Measurements from ENCODE around the gene CREG2. TPM values are rescaled to one million over a fixed set of nuclear protein-coding genes. Genes with fewer than 3 reads are reported as not detected.

The CREG2 gene
- total RNA-seq, 1 experiment from 2014 or later, result 0.21 TPM

DNA sequence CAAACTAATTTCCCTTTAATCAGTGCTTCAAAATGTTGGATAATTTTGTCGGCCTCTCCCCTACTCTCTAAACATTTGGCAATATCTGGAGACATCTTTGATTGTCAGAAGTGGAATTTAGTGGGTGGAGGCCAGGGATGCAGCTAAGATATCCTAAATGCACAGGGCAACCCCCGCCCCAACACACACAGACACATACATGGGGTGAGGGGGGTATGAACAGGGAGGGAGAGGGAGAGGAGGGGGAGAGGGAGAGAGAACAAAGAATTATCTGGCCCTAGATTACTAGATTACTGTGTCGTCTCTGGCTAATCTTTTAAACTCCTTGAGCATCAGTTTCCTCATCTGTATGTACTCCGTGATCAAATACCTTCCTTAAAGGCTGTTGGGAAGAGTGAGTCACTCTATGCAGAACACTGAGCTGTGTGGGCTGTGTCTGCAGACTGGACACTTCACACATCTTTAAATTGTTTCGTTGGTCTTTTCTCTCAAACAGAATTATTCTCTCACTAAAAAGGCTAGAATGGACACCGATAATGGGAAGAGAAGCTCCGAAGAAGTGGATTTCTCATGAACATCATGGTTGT is 81.7 kb downstream of the CREG2 start:
- Histone ChIP-seq H3K27ac (ENCODE audit: low read length) (no peak overlapping the region), H3K36me3 (ENCODE audit: control insufficient read depth, insufficient read depth, low read length) (no peaks in the 10 kb centered on the region; the same call in 1 of the 2 replicates), H3K9me3 (ENCODE audit: control insufficient read depth, insufficient read depth, low read depth, low read length) (no peaks in the 10 kb centered on the region), H3K27me3 (ENCODE audit: control insufficient read depth, insufficient read depth, low read length) (no peaks in the 10 kb centered on the region), H3K4me3 (ENCODE audit: low read depth in 2 of 2, low read length in 2 of 2) (no peak overlapping the region; a peak in 1 of 4 replicates), H3K4me1 (ENCODE audit: control insufficient read depth, insufficient read depth, low read length) (peaks cover 17% of the 10 kb centered on the region)
- DNase-seq (ENCODE audit: low read depth, low spot score), result no peak
- CTCF ChIA-PET, result no interaction called here
- POLR2A ChIA-PET, result interaction anchor here (0.6 kb wide), 1 partner anchor 52 kb away, joined by 3 read pairs; no protein-coding TSS in a partner anchor
- in situ Hi-C loops (cut with HindIII; ENCODE audit: low pct_unique_long_range_greater_than_20kb, low sequenced_read_pairs) (no loop called here), intact Hi-C loops (cut with micrococcal nuclease; ENCODE audit: unreplicated experiment) (no loop called here)
- TF ChIP-seq, protein P1, sequence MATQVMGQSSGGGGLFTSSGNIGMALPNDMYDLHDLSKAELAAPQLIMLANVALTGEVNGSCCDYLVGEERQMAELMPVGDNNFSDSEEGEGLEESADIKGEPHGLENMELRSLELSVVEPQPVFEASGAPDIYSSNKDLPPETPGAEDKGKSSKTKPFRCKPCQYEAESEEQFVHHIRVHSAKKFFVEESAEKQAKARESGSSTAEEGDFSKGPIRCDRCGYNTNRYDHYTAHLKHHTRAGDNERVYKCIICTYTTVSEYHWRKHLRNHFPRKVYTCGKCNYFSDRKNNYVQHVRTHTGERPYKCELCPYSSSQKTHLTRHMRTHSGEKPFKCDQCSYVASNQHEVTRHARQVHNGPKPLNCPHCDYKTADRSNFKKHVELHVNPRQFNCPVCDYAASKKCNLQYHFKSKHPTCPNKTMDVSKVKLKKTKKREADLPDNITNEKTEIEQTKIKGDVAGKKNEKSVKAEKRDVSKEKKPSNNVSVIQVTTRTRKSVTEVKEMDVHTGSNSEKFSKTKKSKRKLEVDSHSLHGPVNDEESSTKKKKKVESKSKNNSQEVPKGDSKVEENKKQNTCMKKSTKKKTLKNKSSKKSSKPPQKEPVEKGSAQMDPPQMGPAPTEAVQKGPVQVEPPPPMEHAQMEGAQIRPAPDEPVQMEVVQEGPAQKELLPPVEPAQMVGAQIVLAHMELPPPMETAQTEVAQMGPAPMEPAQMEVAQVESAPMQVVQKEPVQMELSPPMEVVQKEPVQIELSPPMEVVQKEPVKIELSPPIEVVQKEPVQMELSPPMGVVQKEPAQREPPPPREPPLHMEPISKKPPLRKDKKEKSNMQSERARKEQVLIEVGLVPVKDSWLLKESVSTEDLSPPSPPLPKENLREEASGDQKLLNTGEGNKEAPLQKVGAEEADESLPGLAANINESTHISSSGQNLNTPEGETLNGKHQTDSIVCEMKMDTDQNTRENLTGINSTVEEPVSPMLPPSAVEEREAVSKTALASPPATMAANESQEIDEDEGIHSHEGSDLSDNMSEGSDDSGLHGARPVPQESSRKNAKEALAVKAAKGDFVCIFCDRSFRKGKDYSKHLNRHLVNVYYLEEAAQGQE (IDR thresholded peaks at IDR 0.05; ENCODE audit: insufficient read depth in 1 of 2, low read depth in 2 of 2, low read length in 1 of 2), result no peak
- TF ChIP-seq SIN3A (IDR thresholded peaks at IDR 0.05; ENCODE audit: borderline replicate concordance, insufficient read depth, low read depth, low read length) (no peak), POLR2AphosphoS5 (IDR thresholded peaks at IDR 0.05; ENCODE audit: low read depth, low read length) (no peak), TCF7L2 (IDR thresholded peaks at IDR 0.05; ENCODE audit: low read depth, low read length) (no peak)
- TF ChIP-seq, protein P2, sequence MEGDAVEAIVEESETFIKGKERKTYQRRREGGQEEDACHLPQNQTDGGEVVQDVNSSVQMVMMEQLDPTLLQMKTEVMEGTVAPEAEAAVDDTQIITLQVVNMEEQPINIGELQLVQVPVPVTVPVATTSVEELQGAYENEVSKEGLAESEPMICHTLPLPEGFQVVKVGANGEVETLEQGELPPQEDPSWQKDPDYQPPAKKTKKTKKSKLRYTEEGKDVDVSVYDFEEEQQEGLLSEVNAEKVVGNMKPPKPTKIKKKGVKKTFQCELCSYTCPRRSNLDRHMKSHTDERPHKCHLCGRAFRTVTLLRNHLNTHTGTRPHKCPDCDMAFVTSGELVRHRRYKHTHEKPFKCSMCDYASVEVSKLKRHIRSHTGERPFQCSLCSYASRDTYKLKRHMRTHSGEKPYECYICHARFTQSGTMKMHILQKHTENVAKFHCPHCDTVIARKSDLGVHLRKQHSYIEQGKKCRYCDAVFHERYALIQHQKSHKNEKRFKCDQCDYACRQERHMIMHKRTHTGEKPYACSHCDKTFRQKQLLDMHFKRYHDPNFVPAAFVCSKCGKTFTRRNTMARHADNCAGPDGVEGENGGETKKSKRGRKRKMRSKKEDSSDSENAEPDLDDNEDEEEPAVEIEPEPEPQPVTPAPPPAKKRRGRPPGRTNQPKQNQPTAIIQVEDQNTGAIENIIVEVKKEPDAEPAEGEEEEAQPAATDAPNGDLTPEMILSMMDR (IDR thresholded peaks at IDR 0.05), result no peak
- BruUV-seq (replicated peaks), result no TSS peak
- ATAC-seq, result no peak

GRCh38 chr2:101305035-101305434 is 82.3 kb downstream of the CREG2 start:
- no peak for TF ChIP-seq TCF7L2 (IDR thresholded peaks at IDR 0.05; ENCODE audit: low read depth, low read length)
- no peak for TF ChIP-seq SIN3A (IDR thresholded peaks at IDR 0.05; ENCODE audit: borderline replicate concordance, insufficient read depth, low read depth, low read length)
- TF ChIP-seq, protein P2 (IDR thresholded peaks at IDR 0.05), result no peak
- TF ChIP-seq, protein P1 (IDR thresholded peaks at IDR 0.05; ENCODE audit: insufficient read depth in 1 of 2, low read depth in 2 of 2, low read length in 1 of 2), result no peak
- TF ChIP-seq POLR2AphosphoS5 (IDR thresholded peaks at IDR 0.05; ENCODE audit: low read depth, low read length), result no peak
- CTCF ChIA-PET, result no interaction called here

More at GRCh38 chr2:101305035-101305434, 82.3 kb downstream of the CREG2 start:
- ATAC-seq, result no peak
- intact Hi-C loops (cut with micrococcal nuclease; ENCODE audit: unreplicated experiment) (no loop called here), in situ Hi-C loops (cut with HindIII; ENCODE audit: low pct_unique_long_range_greater_than_20kb, low sequenced_read_pairs) (no loop called here)
- no peak overlapping the region for H3K27ac ChIP-seq (ENCODE audit: low read length)
- no peaks in the 10 kb centered on the region for H3K9me3 ChIP-seq (ENCODE audit: control insufficient read depth, insufficient read depth, low read depth, low read length)
- DNase-seq (ENCODE audit: low read depth, low spot score), result no peak
- peaks cover 17% of the 10 kb centered on the region for H3K4me1 ChIP-seq (ENCODE audit: control insufficient read depth, insufficient read depth, low read length)
- no TSS peak for BruUV-seq (replicated peaks)
- POLR2A ChIA-PET, result interaction anchor here (0.6 kb wide), 1 partner anchor 52 kb away, joined by 3 read pairs; no protein-coding TSS in a partner anchor
- H3K4me3 ChIP-seq (ENCODE audit: low read depth in 2 of 2, low read length in 2 of 2), result no peak overlapping the region
- no peaks in the 10 kb centered on the region for H3K27me3 ChIP-seq (ENCODE audit: control insufficient read depth, insufficient read depth, low read length)
- no peaks in the 10 kb centered on the region; the same call in 1 of the 2 replicates for H3K36me3 ChIP-seq (ENCODE audit: control insufficient read depth, insufficient read depth, low read length)
